Endothelial cell (in vitro differentiated cells): ENCODE measurements around the gene SPO11. TPM values are rescaled to one million over a fixed set of nuclear protein-coding genes. Genes with fewer than 3 reads are reported as not detected.

Experiments
- DNase-seq: peaks from one replicate; pipeline ENCODE4 v3.0.0; 2021; ENCODE audit warnings: low spot score
- H3K27ac Mint-ChIP-seq: one replicate; pipeline ENCODE4 v1.8.0; 2021; ENCODE audit warnings: mixed read lengths, inconsistent platforms; ENCODE audit not compliant: unreplicated experiment
- H3K27me3 Mint-ChIP-seq: one replicate; pipeline ENCODE4 v1.8.0; 2021; ENCODE audit warnings: mild to moderate bottlenecking, moderate library complexity, mixed read lengths, inconsistent platforms; ENCODE audit not compliant: unreplicated experiment
- H3K36me3 Mint-ChIP-seq: one replicate; pipeline ENCODE4 v1.8.0; 2021; ENCODE audit warnings: mild to moderate bottlenecking, low read depth, mixed read lengths, inconsistent platforms; ENCODE audit not compliant: unreplicated experiment
- H3K4me1 Mint-ChIP-seq: one replicate; pipeline ENCODE4 v1.8.0; 2021; ENCODE audit warnings: mild to moderate bottlenecking, mixed read lengths, inconsistent platforms; ENCODE audit not compliant: unreplicated experiment
- H3K4me3 Mint-ChIP-seq: one replicate; pipeline ENCODE4 v1.8.0; 2021; ENCODE audit warnings: mild to moderate bottlenecking, mixed read lengths, inconsistent platforms; ENCODE audit not compliant: unreplicated experiment
- H3K9me3 Mint-ChIP-seq: one replicate; pipeline ENCODE4 v1.8.0; 2021; ENCODE audit warnings: mixed read lengths, inconsistent platforms; ENCODE audit not compliant: unreplicated experiment
- CTCF ChIP-seq: fragments of 200-600 bp; sonication (generic); IDR thresholded peaks from one replicate; pipeline ENCODE4 v1.5.0; 2021; ENCODE audit warnings: antibody characterized with exemption; ENCODE audit not compliant: unreplicated experiment
- total RNA-seq: library from RNA; stranded (reverse); fragmentation: NEBNext Ultra II Directional; extraction: Animal tissue kit (Norgen Biotek cat#: 25700); gene quantifications from one replicate; pipeline ENCODE4 v1.2.1, GENCODE V29; 2021; ENCODE audit not compliant: unreplicated experiment

The SPO11 gene
- total RNA-seq, 1 donor from 2014 or later: not detected

- peaks cover 12% of the 10 kb centered on the region for H3K27me3 Mint-ChIP-seq
Measured at GRCh38 chr20:57379263-57379647, 49.7 kb downstream of the SPO11 start.

GRCh38 chr20:57380081-57380750 lies 50.6 kb downstream of the SPO11 start:
- no peak overlapping the region for H3K4me3 Mint-ChIP-seq
- H3K36me3 Mint-ChIP-seq: peaks cover 29% of the 10 kb centered on the region
- no peak for DNase-seq
- no peaks in the 10 kb centered on the region for H3K9me3 Mint-ChIP-seq
- no peak overlapping the region for H3K27ac Mint-ChIP-seq
- H3K4me1 Mint-ChIP-seq: peaks cover 17% of the 10 kb centered on the region
- TF ChIP-seq CTCF: no peak
- peaks cover 9% of the 10 kb centered on the region for H3K27me3 Mint-ChIP-seq

More at GRCh38 chr20:57379263-57379647, 49.7 kb downstream of the SPO11 start:
- Mint-ChIP-seq H3K27ac (no peak overlapping the region), H3K4me3 (no peak overlapping the region), H3K9me3 (no peaks in the 10 kb centered on the region), H3K36me3 (peaks cover 34% of the 10 kb centered on the region), H3K4me1 (peaks cover 23% of the 10 kb centered on the region)
- no peak for DNase-seq
- no peak for TF ChIP-seq CTCF

- Mint-ChIP-seq H3K27me3 (peaks cover 4% of the 10 kb centered on the region), H3K4me1 (peaks cover 3% of the 10 kb centered on the region), H3K9me3 (no peaks in the 10 kb centered on the region), H3K36me3 (peaks cover 14% of the 10 kb centered on the region), H3K4me3 (no peak overlapping the region), H3K27ac (no peak overlapping the region)
- peak; percentile 87 for DNase-seq
- TF ChIP-seq CTCF: peak; percentile 85
Measured at GRCh38 chr20:57381596-57382503, 52.2 kb downstream of the SPO11 start.

- Mint-ChIP-seq H3K27ac (no peak overlapping the region), H3K27me3 (peaks cover 4% of the 10 kb centered on the region), H3K9me3 (no peaks in the 10 kb centered on the region), H3K4me1 (peaks cover 3% of the 10 kb centered on the region), H3K4me3 (no peak overlapping the region), H3K36me3 (peaks cover 10% of the 10 kb centered on the region)
- TF ChIP-seq CTCF: no peak
- DNase-seq: no peak
Measured at GRCh38 chr20:57382516-57382915, 52.9 kb downstream of the SPO11 start.
